A673 (cell line): ENCODE results near the gene KIF2C.

Experiments used
- EZH2 ChIP-seq: fragments of 200-600 bp; sonication (generic); IDR thresholded peaks from 2 replicates; pipeline ENCODE4 v1.6.1; 2017; ENCODE audit warnings: borderline replicate concordance, low read depth, mild to moderate bottlenecking, mixed read lengths, antibody characterized with exemption, low read length; ENCODE audit not compliant: poor library complexity, severe bottlenecking
- TF ChIP-seq, protein P1 (sequence below): fragments of 300-800, 200-600 bp; sonication (generic); conservative IDR thresholded peaks from 2 replicates; pipeline ENCODE4 v1.5.1; 2017; ENCODE audit warnings: low read depth, mild to moderate bottlenecking, antibody characterized with exemption, low read length, moderate library complexity, mixed read lengths

DNA sequence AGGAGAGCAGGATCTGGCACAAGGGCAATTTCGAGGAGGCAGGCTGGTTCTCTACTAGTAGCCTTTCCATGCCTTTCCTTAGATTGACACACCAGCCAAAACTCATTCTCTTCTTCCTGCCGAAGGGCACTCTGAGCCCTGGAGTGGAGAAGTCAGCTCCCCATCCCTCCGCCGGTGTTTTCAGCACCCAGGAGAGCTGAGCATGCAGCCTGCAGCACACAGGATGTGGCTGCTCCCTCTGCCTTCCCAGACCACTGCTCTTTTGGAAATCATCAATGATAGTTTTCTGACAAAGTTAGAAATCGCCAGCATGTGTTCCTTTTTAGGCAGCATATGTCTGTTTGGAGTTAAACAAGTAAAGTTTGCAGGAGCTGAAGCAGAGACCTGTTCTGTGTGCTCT is 20.3 kb upstream of the KIF2C start:
- TF ChIP-seq, protein P1, sequence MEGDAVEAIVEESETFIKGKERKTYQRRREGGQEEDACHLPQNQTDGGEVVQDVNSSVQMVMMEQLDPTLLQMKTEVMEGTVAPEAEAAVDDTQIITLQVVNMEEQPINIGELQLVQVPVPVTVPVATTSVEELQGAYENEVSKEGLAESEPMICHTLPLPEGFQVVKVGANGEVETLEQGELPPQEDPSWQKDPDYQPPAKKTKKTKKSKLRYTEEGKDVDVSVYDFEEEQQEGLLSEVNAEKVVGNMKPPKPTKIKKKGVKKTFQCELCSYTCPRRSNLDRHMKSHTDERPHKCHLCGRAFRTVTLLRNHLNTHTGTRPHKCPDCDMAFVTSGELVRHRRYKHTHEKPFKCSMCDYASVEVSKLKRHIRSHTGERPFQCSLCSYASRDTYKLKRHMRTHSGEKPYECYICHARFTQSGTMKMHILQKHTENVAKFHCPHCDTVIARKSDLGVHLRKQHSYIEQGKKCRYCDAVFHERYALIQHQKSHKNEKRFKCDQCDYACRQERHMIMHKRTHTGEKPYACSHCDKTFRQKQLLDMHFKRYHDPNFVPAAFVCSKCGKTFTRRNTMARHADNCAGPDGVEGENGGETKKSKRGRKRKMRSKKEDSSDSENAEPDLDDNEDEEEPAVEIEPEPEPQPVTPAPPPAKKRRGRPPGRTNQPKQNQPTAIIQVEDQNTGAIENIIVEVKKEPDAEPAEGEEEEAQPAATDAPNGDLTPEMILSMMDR = no peak
- TF ChIP-seq EZH2 = no peak
